IPS DF 6.9 (cell line): ENCODE results near the gene ASMTL.
"Not testable (repeated sequence)": the region's sequence is repeated elsewhere in the genome, so short reads cannot be mapped to it uniquely, and the experiment has no call there.

Source experiments
- DNase-seq: peaks from one replicate; pipeline ENCODE4 v3.0.0-alpha.2; 2013; ENCODE audit warnings: low read depth, low spot score
- H3K27ac ChIP-seq: one replicate; pipeline ENCODE4 v1.5.1; 2013; ENCODE audit warnings: low read length, control low read depth
- H3K27me3 ChIP-seq: 2 replicates; pipeline ENCODE4 v1.6.1; 2013; ENCODE audit warnings: mild to moderate bottlenecking, low read length; ENCODE audit not compliant: control insufficient read depth, insufficient read depth
- H3K36me3 ChIP-seq: 2 replicates; pipeline ENCODE4 v1.6.1; 2013; ENCODE audit warnings: low read length; ENCODE audit not compliant: control insufficient read depth, insufficient read depth
- H3K4me1 ChIP-seq: 2 replicates; pipeline ENCODE4 v1.6.1; 2013; ENCODE audit warnings: low read length; ENCODE audit not compliant: control insufficient read depth, insufficient read depth
- H3K4me3 ChIP-seq: 2 replicates; pipeline ENCODE4 v1.5.1; 2013; ENCODE audit warnings: mild to moderate bottlenecking, low read length
- H3K9me3 ChIP-seq: 2 replicates; pipeline ENCODE4 v1.6.1; 2013; ENCODE audit warnings: low read length, inconsistent platforms; ENCODE audit not compliant: control insufficient read depth, insufficient read depth
- whole genome bisulfite sequencing: extraction: QIAGEN DNeasy Blood & Tissue Kit; methylation state at CpG from one replicate; pipeline ENCODE4 v1.1.7; 2013; ENCODE audit warnings: mixed read lengths, missing lambda C conversion rate; ENCODE audit not compliant: insufficient read length, insufficient coverage; 5-methylcytosine and 5-hydroxymethylcytosine counted together

ASMTL gene

DNA sequence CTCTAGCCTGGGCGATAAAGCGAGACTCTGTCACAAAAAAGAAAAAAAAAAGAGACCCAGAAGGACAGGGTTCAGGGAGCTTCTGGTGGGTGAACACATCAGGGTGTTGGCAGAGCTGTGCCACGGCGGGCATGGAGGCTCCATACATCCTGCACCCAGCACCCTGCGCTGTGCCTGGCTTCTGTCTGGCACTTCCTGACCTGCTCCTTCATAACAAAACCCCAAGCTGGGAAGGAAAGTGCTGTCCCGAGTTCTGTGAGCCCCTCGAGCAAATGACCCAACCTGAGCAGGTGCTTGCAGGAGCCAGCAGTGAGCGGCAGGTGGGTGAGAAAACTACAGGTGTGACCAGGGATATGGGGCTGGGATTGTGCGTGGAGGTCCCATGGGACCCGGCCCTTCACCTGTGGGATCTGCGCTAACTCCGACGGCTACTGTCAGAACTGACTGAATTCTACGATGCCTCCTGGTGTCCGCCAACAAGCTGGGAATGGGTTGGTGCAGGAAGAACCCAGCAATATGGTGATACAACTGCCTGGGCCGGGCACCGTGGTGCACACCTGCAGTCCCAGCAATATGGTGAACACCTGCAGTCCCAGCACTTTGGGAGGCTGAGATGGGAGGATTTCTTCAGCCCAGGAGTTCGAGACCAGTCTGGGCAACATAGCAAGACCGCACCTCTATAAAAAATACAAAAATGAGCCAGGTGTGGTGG, 18.9 kb downstream of the ASMTL start:
- no CpG with 5 or more reads among the region's 19 CpGs for whole genome bisulfite sequencing
- H3K36me3 ChIP-seq, result peaks cover 24% of the 10 kb centered on the region
- H3K27me3 ChIP-seq, result no peaks in the 10 kb centered on the region
- H3K4me3 ChIP-seq, result no peak overlapping the region
- H3K27ac ChIP-seq, result no peak overlapping the region
- no peak for DNase-seq
- no peaks in the 10 kb centered on the region for H3K9me3 ChIP-seq
- 0 out of 2 replicates have a peak, but pooled peaks cover 1% of the 10 kb centered on the region for H3K4me1 ChIP-seq

DNA sequence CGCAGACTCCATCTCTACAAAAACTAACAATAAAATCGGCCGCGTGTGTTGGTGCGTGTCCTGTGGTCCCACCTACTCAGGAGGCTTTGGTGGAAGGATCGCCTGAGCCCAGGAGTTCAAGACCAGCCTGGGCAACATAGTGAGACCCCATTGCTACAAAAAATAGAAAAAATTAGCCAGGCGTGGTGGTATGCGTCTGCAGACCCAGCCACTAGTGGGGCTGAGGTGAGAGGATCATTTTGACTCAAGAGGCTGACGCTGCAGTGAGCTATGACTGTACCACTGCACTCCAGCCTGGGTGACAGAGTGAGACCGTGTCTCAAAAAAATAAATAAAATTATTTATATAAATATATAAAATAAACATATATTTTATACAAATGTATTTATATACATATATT, 22.3 kb downstream of the ASMTL start:
- Histone ChIP-seq H3K27ac (no peak overlapping the region), H3K9me3 (no peaks in the 10 kb centered on the region), H3K4me3 (no peak overlapping the region), H3K4me1 (0 out of 2 replicates have a peak, but pooled peaks cover 1% of the 10 kb centered on the region), H3K27me3 (no peaks in the 10 kb centered on the region), H3K36me3 (peaks cover 30% of the 10 kb centered on the region)
- DNase-seq, result no peak
- no CpG with 5 or more reads among the region's 10 CpGs for WGBS

DNA sequence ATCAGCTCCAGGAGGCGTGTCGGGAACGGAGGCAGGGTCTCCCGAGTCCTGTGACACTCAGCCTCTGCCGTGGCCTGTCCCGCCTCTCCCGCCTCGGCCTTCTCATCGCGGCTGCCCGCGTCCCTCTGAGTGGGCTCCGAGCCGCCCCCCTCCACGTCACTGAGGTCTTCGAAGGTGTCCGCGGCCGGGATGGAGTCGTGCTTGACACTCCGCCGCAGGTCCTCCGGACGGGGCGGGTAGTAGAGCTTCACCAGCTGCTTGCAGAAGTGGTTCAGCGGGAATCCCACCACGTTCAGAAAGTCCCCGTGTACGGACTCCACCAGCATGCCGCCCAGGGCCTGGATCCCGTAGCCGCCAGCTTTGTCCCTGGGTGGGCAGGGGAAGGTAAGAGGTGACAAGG, 25.0 kb downstream of the ASMTL start:
- Histone ChIP-seq H3K9me3 (no peaks in the 10 kb centered on the region), H3K27ac (no peak overlapping the region), H3K4me3 (no peak overlapping the region), H3K36me3 (peaks cover 37% of the 10 kb centered on the region), H3K4me1 (no peaks in the 10 kb centered on the region), H3K27me3 (no peaks in the 10 kb centered on the region)
- no peak for DNase-seq
- WGBS, result no CpG with 5 or more reads among the region's 32 CpGs

DNA sequence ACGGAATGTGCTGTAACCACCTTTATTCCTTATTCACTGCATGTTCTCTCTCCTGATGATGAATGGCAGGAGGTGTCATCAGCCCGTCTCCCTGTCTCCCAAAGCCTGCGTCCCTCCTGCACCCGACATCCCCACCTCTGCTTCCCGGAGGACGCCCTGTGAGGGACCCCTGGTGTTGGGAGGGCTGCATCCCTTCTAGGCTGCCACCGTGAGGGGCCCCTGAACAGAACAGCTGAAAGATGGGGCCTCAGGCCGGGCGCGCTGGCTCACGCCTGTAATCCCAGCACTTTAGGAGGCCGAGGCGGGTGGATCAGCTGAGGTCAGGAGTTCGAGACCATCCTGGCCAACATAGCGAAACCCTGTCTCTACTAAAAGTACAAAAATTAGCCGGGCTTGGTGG, 26.4 kb downstream of the ASMTL start:
- not testable (repeated sequence) for H3K4me1 ChIP-seq, DNase-seq, H3K9me3 ChIP-seq, H3K27ac ChIP-seq, H3K4me3 ChIP-seq, H3K27me3 ChIP-seq
- H3K36me3 ChIP-seq, result peaks cover 44% of the 10 kb centered on the region
- WGBS, result no CpG with 5 or more reads among the region's 16 CpGs

DNA sequence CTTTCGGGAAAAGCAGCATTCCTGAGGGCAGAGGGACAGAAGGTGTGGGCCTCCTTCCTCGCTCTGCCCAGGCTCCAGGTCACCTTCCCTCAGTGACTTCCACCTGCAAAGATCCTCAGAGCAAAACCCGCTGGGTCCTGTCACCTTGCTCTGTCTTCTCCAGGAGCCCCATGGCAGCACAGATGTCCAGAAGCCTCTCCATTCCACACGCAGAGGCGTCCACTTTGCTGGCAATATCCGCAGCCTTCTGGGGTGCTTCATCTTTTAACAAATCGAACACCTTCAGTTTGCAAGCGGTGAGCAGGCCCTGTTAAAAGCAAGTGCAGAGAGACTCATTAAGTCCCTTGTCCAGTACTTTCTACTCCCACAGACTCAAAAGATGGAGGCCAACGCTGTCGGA, 27.3 kb downstream of the ASMTL start:
- DNase-seq, result no peak
- H3K4me3 ChIP-seq, result no peak overlapping the region
- no CpG with 5 or more reads among the region's 10 CpGs for WGBS
- H3K27me3 ChIP-seq, result no peaks in the 10 kb centered on the region
- no peak overlapping the region for H3K27ac ChIP-seq
- no peaks in the 10 kb centered on the region for H3K9me3 ChIP-seq
- H3K36me3 ChIP-seq, result peaks cover 46% of the 10 kb centered on the region
- H3K4me1 ChIP-seq, result no peaks in the 10 kb centered on the region

DNA sequence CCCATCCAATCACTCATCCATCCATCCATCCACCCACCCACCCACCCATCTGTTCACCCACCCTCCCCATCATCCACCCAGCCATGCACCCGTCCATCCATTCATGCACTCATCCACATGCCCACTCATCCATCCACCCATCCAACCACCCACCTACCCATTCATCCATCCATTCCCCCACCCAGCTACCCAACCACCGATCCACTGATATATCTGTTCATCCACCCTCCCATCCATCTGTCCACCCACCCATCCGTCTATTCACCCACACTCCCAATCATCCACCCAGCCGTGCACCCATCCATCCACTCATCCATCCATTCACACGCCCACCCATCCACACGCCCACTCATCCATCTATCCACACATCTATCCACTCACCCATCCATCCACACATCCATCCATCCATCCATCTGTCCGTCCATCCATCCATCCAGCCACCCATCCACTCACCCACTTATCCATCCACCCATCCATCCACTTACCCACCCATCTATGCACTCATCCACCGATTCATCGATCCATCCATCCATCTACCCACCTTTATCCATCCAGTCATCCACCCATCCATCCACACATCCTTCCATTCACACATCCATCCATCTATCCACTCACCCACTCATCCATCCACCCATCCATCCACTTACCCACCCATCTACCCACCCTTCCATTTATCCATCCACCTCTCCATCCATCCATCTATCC, 28.4 kb downstream of the ASMTL start:
- Histone ChIP-seq H3K9me3 (no peaks in the 10 kb centered on the region), H3K27me3 (no peaks in the 10 kb centered on the region), H3K36me3 (peaks cover 46% of the 10 kb centered on the region), H3K4me1 (no peaks in the 10 kb centered on the region), H3K4me3 (no peak overlapping the region), H3K27ac (no peak overlapping the region)
- 100% methylated on average over 1 of the region's 9 CpGs for WGBS
- no peak for DNase-seq

DNA sequence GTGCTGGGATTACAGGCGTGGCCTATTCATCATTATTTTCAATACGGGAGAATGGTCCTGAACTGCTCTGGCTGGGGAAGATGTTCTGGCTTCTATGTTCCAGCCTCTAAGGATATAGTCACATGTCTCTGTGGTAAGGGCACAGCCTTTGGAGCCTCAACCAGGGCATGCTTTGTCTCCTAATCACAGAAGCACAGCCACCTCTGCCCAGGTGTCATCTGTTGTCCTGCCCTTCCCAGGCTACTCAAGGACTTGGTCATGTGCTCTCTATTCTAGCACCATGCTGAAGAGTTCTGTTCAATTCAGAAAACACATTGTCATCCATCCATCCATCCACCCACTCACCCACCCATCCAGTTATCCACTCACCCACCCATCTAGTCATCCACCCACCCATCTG, 29.5 kb downstream of the ASMTL start:
- H3K36me3 ChIP-seq, result peaks cover 53% of the 10 kb centered on the region
- no peak for DNase-seq
- no peaks in the 10 kb centered on the region for H3K27me3 ChIP-seq
- H3K4me3 ChIP-seq, result no peak overlapping the region
- H3K27ac ChIP-seq, result no peak overlapping the region
- no peaks in the 10 kb centered on the region for H3K4me1 ChIP-seq
- WGBS, result no CpG with 5 or more reads among the region's 2 CpGs
- no peaks in the 10 kb centered on the region for H3K9me3 ChIP-seq

DNA sequence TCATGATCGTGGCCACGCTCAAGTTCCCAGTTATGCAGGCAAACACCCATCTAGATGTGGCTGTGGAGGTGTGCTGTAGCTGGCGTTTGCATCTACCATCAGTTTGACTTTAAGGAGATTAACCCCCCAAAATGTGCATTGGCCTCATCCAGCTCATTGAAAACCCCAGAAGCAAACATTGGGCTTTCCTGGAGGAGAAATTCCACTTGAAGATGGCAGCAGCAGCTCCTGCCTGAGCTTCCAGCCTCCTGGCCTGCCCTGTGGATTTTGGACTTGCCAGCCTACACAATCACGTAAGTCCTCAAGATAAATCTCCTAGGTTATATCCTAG, 30.6 kb downstream of the ASMTL start:
- no peak overlapping the region for H3K4me3 ChIP-seq
- no peaks in the 10 kb centered on the region for H3K27me3 ChIP-seq
- H3K36me3 ChIP-seq, result peaks cover 56% of the 10 kb centered on the region
- H3K27ac ChIP-seq, result no peak overlapping the region
- no peaks in the 10 kb centered on the region for H3K9me3 ChIP-seq
- no peak for DNase-seq
- WGBS, result no CpG with 5 or more reads among the region's 4 CpGs
- no peaks in the 10 kb centered on the region for H3K4me1 ChIP-seq

DNA sequence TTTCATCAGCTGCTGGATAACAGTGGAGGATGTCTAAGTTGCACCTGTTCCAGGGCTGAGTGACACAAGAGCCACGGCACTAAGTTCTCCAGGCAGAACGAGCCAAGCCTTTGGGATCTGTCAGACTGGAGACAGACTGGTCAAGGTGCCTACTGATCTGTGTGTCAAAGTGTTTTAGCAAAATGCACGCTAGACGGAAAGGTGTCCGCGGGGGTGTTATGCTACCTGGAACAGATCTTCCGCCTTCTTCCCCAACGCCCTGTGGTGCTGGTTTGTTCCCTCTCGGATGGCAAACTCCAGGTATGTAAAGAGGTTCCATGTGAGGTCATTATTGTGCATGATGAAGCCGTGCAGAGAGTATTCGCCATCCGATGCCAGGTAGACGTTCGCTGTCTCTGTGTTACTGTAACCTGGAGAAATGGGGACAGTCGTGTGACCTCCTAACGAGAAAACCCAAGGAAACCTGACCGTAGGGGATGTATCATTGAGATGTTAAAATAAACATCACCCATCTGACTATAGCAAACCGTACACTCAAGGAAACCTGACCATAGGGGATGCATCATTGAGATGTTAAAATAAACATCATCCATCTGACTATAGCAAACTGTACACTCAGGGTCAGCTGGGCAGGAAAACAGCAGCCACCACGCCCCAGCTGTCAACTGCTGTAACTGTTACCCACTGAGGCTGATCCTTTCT, 31.1 kb downstream of the ASMTL start:
- H3K4me3 ChIP-seq, result no peak overlapping the region
- WGBS, result no CpG with 5 or more reads among the region's 19 CpGs
- H3K4me1 ChIP-seq, result no peaks in the 10 kb centered on the region
- no peak for DNase-seq
- no peaks in the 10 kb centered on the region for H3K9me3 ChIP-seq
- no peak overlapping the region for H3K27ac ChIP-seq
- H3K36me3 ChIP-seq, result peaks cover 61% of the 10 kb centered on the region
- H3K27me3 ChIP-seq, result no peaks in the 10 kb centered on the region

DNA sequence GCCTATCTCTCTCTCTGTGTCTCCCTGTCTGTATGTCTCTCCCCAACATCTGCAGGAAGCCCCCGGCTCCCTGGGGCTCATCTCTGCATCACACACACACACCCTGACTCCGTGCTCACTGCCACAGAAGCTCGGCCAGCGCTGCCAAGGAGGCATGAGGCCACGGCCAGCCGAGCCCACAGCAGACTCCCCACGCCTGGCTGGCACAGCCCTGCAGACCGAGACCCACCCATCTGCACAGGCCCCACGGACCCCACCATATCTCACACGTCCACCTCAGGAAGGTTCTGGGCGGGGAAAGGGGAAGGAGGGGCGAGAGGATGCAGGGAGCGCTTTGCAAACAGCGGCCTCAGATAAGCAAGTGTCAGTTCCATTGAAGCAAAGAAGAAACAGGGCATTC, 32.3 kb downstream of the ASMTL start:
- Histone ChIP-seq H3K36me3 (peaks cover 63% of the 10 kb centered on the region), H3K4me1 (no peaks in the 10 kb centered on the region), H3K9me3 (no peaks in the 10 kb centered on the region), H3K27me3 (no peaks in the 10 kb centered on the region), H3K4me3 (no peak overlapping the region), H3K27ac (no peak overlapping the region)
- DNase-seq, result no peak
- no CpG with 5 or more reads among the region's 14 CpGs for WGBS
